B cell (primary cell): ENCODE measurements around the gene PODNL1.

Source experiments
- CTCF ChIP-seq: fragments of 200-600 bp; IDR thresholded peaks from one replicate; pipeline ENCODE4 v1.8.0; 2022; ENCODE audit warnings: antibody characterized with exemption, mild to moderate bottlenecking
- EZH2 ChIP-seq: IDR thresholded peaks from 2 replicates; pipeline ENCODE4 v1.6.1; 2012; ENCODE audit warnings: borderline replicate concordance, low read depth, mild to moderate bottlenecking, moderate library complexity, low read length; ENCODE audit not compliant: insufficient read depth, poor library complexity, severe bottlenecking

GRCh38 chr19:13931391-13932148 lies 6.6 kb downstream of the PODNL1 start:
- no peak for TF ChIP-seq CTCF
- no peak for TF ChIP-seq EZH2
